ENCODE data around the gene NFIC. TPM values are rescaled to one million over a fixed set of nuclear protein-coding genes. Genes with fewer than 3 reads are reported as not detected.
"Not testable (repeated sequence)": the region's sequence is repeated elsewhere in the genome, so short reads cannot be mapped to it uniquely, and the experiment has no call there.

NFIC gene
- polyA plus RNA-seq, 1 donor = 20.0 TPM

DNA sequence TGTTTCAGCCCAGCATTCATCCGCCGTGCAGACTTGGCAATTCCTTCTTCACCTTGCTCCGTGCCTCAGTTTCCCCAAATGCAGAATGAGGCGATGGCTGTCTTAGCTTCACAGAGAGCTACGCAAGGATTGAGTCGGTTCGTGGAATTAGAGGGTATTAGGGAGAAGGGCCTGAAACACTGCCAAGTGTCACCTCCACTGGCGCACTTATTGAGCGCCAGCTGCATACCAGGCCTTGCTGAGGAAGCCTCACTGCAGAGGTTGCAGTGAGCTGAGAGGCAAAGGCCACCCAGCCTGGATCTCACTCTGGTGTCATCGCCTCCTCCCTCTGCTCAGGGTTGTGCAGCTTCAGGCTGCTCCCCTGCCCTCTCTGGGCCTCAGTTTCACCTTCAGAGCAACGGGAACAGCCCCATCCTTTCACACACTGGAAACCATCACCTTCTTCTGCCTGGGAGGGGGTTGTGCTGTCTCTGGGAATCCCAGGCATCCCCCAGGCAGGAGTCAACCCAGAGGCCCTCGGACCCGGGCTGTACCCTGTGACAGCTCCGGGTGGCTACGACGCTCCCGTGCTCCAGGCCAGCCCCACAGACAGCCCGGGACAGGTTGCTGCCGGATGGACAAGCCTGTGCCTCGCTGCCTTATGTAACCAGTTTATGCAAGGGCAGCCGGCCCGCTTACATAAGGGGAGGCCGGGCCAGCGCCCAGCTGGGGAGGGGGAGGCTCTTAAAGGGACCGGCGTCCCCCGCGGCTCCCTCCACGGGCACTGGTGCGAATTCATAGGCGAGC, 31.9 kb downstream of the NFIC start:
- no peak for DNase-seq

DNA sequence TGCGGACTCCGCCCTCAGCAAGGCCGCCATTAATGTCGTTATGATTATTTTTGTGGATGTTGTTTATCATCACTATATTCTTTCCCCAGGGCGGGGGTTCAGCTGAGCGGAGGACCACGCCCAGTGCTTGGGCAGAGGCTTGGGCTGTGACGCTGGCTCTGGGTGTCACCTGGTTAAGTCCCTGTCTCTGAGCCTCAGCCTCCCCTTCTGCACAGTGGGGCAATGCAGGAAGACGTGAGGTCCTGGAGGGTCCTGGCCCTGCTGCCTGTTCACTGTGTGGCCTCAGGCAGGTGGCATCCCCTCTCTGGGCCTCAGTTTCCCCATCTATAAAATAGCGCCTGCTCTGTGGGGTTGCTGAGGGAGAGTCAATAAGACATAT, 32.5 kb downstream of the NFIC start:
- no peak for DNase-seq

- not testable (repeated sequence) for DNase-seq
Observed at GRCh38 chr19:3399311-3399710, 32.9 kb downstream of the NFIC start.

DNA sequence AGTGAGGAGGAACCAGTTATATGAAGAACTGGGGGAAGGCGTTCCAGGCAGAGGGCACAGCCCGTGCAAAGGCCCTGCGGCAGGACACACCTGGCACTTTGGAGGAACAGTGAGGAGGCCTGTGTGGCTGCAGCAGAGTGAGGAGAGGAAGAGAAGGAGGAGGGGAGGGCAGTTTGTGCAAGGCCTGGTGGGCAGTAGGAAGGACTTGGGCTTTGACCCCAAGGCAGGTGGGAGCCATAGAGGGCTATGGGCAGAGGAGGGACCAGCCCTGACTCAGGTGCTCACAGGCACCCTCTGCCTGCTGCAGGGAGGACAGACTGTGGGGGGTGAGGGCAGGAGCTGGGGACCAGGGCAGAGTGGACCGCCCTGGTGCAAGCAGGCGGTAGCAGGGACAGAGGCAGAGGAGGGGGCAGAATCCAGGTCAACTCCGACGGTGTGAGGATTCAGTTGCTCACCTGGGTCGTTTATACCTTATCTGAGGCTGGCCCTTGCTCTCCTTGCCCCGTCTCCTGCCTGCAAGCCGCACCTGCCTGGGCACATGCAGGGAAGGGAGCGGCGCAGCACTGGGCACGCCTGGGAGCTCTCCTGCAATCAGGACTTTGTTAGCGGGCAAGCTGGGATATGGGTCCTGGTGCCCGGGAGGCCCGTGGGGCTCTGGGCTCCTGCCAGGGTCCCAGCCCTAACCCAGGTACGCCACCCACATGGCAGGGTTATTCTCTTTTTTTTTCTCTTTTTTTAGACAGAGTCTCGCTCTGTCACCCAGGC, 34.8 kb downstream of the NFIC start:
- no peak for DNase-seq

DNA sequence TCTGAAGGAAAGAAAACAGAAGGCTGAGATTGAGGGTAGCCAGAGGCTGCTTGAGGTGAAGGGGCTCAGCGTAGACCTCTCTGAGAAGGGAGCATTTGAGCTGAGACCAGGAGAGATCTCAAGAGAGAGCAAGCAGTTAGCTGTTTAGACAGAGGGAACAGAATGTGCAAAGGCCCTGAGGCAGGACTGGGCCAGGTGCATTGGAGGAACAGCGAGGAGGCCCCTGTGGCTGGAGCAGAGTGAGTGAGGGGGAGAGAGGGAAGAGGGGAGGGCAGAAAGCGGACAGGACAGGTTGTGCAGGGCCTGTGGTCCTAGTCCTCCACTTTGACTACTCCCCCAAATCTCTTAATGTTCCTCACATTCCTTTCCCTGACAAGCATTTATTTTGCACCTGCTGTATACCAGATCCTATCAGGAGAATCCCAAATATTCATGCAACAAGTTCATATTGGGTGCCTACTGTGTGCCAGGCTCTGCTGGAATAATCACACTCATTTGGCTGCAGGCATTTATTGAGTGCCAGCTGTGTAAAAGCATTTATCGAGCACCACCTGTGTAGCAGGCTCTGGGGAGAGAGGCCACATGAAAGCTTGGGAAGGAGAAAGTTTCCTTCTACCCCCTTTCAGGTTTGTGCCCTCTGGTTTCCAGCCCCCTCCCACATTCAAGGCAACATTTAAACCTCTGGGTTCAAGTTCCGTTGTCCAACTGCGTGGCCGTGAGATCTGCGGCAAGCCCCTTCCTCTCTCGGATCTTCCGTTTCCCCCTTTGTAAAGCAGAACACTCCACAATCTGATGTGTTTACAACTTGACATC, 36.5 kb downstream of the NFIC start:
- DNase-seq = no peak

DNA sequence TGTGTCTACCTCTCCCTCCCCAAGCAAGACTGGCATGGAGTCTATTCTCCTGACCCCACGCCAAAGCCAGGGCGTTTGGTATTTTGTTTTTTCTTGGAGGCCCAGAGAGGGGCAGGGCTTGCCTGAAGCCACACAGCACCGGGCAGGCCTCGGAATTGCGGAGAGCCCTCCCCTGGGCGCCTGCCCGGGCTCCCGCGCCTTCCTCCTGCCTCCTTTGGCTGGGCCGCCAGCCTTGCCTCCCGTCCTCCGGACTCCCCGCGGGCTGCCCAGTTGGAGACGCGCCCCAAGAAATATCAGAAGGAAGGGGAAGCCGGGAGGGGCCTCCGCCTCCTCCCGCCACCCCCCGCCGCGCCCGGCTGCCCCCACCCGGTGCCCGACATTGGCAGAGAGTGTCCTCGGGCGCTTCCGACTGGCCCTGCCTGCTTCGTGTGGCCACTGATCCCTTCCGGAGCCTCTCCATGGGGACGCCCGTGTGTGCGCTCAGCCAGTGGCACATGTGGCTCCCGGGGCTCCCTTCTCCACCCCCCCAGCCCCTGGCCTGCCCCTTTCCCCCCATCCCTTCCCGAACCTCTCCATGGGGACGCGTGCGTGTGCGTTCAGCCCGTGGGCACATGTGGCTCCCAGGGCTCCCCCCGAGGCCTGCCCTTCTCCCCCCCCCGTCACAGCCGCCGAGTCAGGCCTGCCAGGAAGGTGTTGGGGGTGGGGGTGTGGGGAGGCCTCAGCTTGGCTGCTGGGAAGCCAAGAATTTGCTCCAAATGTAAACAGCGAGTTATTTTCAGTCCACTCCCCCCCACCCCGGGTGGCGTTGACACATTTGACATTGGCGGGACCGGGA, 37.3 kb downstream of the NFIC start:
- peak; percentile 58 for DNase-seq

DNA sequence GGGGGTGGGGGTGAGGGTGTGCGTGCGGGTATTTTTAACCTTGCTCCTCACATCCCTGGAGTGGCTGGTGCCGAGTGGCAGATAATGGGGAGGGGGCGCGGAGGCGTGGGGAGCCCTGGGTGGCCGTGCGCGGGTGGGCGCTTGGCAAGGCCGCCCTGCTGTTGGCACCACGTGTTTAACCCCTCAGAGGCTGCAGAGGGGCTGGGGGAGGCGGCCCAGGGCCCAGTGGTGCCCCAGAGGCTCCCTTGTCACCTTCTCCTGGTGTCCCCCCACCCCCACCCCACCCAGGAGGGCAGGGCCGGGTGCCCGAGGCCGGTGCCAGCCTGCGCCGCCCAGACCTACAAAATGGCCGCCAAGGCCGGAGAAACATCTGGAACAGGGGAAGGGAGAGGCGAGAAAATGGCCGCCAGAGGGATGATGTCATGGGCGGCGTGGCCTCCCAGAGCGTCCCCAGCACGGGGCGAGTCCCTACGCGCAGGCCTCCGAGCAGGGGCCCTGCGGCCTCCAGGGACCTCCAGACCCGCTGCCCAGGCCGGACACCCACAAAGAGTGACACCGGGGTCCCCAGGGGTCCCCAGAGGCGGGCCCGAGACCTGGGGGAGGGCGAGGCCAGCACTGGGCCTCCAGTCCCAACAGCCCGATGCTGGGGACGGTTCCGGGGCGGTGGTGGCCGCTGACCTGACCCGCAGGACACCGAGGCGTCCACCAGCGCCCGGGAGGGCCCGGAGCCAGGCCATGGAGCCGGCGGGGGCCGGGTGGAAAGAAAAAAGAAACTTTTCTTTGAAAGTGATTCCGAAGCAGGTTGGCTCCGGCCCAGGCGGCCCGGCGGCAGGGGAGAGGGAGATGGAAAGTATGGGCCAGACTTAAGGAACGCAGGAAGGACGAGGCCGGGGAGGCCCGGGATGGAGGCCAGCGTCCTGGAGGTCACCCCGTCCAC, 38.2 kb downstream of the NFIC start:
- DNase-seq = peak; percentile 64

GRCh38 chr19:3405261-3405653, 38.9 kb downstream of the NFIC start:
- no peak for DNase-seq

DNA sequence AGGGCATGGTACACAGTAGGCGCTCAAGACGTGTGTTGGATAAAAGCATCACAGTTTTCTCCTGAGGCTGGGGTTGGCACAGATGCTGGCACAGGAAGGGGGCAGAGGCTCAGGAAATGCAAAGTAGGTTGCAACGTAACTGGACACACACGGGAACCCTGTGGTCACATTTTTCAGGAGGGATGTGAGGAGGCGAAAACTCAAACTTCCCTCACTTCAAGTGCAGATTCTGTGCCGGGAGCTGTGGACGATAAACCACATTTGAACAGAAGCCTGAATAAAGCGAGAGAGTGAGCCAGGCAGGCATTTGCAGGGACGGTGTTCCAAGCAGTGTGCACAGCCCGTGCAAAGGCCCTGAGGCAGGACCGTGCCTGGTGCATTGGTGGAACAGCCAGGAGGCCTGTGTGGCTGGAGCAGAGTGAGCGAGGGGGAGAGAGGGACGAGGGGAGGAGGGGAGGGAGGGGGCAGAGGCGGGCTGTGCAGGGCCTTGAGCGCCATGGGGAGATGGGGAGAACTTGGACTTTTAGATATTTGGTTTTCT, 40.3 kb downstream of the NFIC start:
- DNase-seq = no peak

DNA sequence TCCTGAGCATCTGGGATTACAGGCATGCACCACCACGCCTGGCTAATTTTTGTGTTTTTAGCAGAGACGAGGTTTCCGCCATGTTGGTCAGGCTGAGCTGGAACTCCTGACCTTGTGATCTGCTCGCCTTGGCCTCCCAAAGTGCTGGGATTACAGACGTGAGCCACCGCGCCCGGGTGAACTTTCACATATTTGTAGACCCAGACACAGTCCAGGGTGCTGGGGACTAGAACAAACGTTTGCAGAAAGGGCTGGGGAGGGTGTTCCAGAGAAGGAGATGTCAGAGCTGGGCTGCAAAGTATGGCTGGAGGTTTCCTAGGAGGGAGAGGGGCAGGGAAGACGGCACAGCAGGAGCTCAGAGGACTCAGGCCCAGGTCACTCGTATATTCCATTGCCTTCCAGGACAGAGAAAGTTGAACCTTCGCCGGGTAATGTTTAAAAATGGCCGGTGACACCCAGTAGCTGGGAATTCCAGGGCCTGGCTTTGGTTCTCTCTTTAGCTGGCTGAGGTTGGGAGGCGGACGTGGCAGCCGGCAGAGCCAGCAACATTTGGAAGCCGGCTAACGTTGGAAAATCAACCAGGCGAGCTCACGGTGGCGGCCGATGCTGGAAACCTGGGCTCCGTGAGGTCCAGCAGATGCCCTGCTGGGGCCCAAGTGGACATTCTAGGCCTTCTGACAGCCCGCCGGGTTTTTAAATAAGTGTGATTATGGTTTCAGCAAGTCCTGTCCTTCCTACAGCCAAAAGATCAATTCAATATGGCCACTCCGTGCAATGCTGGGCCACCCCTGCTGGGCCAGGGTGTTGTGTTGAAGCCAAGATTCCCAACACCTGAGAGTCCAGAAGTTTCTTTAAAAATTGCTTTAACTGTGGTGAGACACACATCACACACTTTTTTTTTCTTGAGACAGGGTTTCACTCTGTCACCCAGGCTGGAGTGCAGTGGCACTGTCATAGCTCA, 41.5 kb downstream of the NFIC start:
- no peak for DNase-seq

- no peak for DNase-seq
Observed at GRCh38 chr19:3408996-3409345, 42.6 kb downstream of the NFIC start.

- no peak for DNase-seq
Observed at GRCh38 chr19:3409346-3410064, 43.1 kb downstream of the NFIC start.

DNA sequence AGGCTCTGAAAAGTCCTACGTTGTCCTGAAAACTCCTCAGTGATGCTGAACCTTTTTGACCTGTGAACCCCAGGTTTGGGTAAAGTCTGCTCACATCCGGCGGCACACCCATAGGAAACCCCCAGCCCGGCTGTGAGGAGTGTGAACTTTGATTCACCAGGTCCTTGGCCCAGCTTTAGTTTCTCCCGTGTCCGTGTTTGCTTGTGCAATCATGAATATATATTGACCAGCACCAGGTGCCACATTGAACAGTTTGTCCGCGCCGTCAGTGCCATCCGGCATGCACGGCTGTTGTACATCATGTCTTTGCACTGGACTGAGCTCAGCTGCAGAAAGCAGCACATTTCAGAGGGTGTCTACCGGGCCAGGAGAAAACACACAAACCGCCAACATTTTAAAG, 45.3 kb downstream of the NFIC start:
- no peak for DNase-seq

- DNase-seq = no peak
Observed at GRCh38 chr19:3412066-3412465, 45.7 kb downstream of the NFIC start.

- no peak for DNase-seq
Observed at GRCh38 chr19:3413796-3414327, 47.5 kb downstream of the NFIC start.

- DNase-seq = no peak
Observed at GRCh38 chr19:3415695-3416094, 49.3 kb downstream of the NFIC start.

GRCh38 chr19:3420244-3420755, 53.9 kb downstream of the NFIC start:
- DNase-seq = no peak
